ENCODE data around the gene REPS2. TPM values are rescaled to one million over a fixed set of nuclear protein-coding genes. Genes with fewer than 3 reads are reported as not detected.

Gene REPS2
- total RNA-seq, 4 donors from 2014 or later: 3.6 to 8.7 (median 5.6) TPM

DNA sequence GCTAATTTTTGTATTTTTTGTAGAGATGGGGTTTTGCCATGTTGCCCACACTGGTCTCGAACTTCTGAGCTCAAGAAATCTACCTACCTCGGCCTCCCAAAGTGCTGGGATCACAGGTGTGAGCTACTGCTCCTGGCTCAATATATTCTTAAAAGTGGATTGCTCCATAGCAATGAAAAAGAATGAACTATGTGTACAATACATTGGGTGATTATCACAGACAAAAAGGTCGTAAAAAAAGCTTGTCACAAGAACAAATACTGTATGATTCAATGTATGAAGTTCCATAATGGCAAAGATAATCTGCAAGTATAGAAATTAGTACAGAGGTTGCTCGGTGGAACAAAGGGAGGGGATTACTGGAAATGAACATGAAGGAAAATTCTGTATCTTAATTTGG, 70.7 kb downstream of the REPS2 start:
- Histone ChIP-seq H3K4me3 (no peak overlapping the region), H3K9me3 (no peaks in the 10 kb centered on the region), H3K36me3 (no peaks in the 10 kb centered on the region), H3K4me1 (no peaks in the 10 kb centered on the region), H3K27ac (no peak overlapping the region), H3K27me3 (no peaks in the 10 kb centered on the region)
- DNase-seq: no peak
- TF ChIP-seq POLR2A (IDR thresholded peaks at IDR 0.05): no peak
- TF ChIP-seq, protein P1, sequence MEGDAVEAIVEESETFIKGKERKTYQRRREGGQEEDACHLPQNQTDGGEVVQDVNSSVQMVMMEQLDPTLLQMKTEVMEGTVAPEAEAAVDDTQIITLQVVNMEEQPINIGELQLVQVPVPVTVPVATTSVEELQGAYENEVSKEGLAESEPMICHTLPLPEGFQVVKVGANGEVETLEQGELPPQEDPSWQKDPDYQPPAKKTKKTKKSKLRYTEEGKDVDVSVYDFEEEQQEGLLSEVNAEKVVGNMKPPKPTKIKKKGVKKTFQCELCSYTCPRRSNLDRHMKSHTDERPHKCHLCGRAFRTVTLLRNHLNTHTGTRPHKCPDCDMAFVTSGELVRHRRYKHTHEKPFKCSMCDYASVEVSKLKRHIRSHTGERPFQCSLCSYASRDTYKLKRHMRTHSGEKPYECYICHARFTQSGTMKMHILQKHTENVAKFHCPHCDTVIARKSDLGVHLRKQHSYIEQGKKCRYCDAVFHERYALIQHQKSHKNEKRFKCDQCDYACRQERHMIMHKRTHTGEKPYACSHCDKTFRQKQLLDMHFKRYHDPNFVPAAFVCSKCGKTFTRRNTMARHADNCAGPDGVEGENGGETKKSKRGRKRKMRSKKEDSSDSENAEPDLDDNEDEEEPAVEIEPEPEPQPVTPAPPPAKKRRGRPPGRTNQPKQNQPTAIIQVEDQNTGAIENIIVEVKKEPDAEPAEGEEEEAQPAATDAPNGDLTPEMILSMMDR (IDR thresholded peaks at IDR 0.05): no peak

- TF ChIP-seq, protein P1 (IDR thresholded peaks at IDR 0.05): no peak
- TF ChIP-seq POLR2A (IDR thresholded peaks at IDR 0.05): no peak
- no peak for DNase-seq
- no peaks in the 10 kb centered on the region for H3K4me1 ChIP-seq
- H3K27me3 ChIP-seq: no peaks in the 10 kb centered on the region
- H3K9me3 ChIP-seq: no peaks in the 10 kb centered on the region
- no peaks in the 10 kb centered on the region for H3K36me3 ChIP-seq
- no peak overlapping the region for H3K27ac ChIP-seq
- no peak overlapping the region for H3K4me3 ChIP-seq
These were observed 73.9 kb downstream of the REPS2 start for GRCh38 chrX:17020356-17020755.

DNA sequence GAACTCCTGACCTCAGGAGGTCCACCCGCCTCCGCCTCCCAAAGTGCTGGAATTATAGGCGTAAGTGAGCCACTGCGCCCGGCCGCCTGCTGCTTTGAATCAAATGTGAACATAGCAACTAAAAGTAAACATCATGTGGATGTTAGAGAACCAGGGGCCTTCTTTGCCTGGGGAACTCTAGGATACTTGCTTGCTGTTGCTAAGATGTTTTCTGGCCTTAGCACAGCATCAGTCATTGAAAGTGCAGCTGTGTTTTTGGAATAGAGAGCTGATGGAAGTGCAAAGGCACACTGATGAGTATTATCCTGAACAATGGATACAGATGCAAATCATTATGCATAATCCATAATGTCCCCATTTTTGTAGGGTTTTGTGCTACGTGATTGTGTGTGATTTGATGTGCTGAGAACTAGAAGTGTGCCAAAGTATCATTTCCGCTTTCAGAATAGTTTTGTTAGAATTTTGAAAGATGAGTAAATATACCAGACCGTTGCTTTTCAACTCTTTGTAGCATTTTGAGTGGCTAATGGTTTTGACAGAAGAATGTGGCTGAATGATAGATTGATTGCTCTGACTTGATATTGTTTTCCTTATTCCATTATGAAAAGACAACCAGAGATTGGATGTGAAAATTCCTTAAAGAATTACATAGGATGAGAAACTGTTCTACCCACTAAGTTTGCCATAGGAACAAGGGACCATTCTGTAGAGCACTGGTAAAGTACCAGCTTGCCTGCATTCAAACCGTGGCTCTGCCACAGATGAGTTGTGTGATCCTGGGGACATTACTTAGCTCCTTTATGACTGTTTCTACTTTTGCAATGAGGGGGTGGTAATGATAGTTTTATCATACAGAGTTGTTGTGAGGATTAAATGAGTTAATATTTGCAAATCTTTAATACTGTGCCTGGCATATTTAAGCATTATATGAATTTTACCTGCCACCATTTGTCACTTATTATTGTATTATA, 74.7 kb downstream of the REPS2 start:
- H3K9me3 ChIP-seq: no peaks in the 10 kb centered on the region
- no peak for DNase-seq
- H3K27ac ChIP-seq: no peak overlapping the region
- TF ChIP-seq, protein P1 (IDR thresholded peaks at IDR 0.05): no peak
- no peak for TF ChIP-seq POLR2A (IDR thresholded peaks at IDR 0.05)
- H3K27me3 ChIP-seq: no peaks in the 10 kb centered on the region
- H3K4me3 ChIP-seq: no peak overlapping the region
- no peaks in the 10 kb centered on the region for H3K4me1 ChIP-seq
- H3K36me3 ChIP-seq: no peaks in the 10 kb centered on the region

- Histone ChIP-seq H3K27me3 (no peaks in the 10 kb centered on the region), H3K4me1 (no peaks in the 10 kb centered on the region), H3K4me3 (no peak overlapping the region), H3K36me3 (no peaks in the 10 kb centered on the region), H3K27ac (no peak overlapping the region), H3K9me3 (no peaks in the 10 kb centered on the region)
- no peak for TF ChIP-seq POLR2A (IDR thresholded peaks at IDR 0.05)
- TF ChIP-seq, protein P1 (IDR thresholded peaks at IDR 0.05): no peak
- DNase-seq: no peak
These were observed 75.6 kb downstream of the REPS2 start for GRCh38 chrX:17021851-17022604.

- no peak overlapping the region for H3K27ac ChIP-seq
- no peaks in the 10 kb centered on the region for H3K9me3 ChIP-seq
- H3K27me3 ChIP-seq: no peaks in the 10 kb centered on the region
- TF ChIP-seq, protein P1 (IDR thresholded peaks at IDR 0.05): no peak
- no peak for TF ChIP-seq POLR2A (IDR thresholded peaks at IDR 0.05)
- H3K4me1 ChIP-seq: no peaks in the 10 kb centered on the region
- H3K36me3 ChIP-seq: no peaks in the 10 kb centered on the region
- H3K4me3 ChIP-seq: no peak overlapping the region
- DNase-seq: no peak
These were observed 77.2 kb downstream of the REPS2 start for GRCh38 chrX:17023661-17024060.
